Neural cell (in vitro differentiated cells): Measurements from ENCODE around the gene EYS. TPM values are rescaled to one million over a fixed set of nuclear protein-coding genes. Genes with fewer than 3 reads are reported as not detected.

Experiments used
- H2AFZ ChIP-seq: fragments of 200-600, 300-800 bp; sonication (generic), shearing (Covaris generic); 2 replicates; pipeline ENCODE4 v1.6.0; 2014; ENCODE audit warnings: low read depth, mild to moderate bottlenecking, antibody characterized with exemption, low read length, moderate library complexity
- H3F3A ChIP-seq: fragments of 200-600 bp; shearing (Covaris generic); 2 replicates; pipeline ENCODE4 v1.6.1; 2016; ENCODE audit warnings: mild to moderate bottlenecking, moderate library complexity, mixed read lengths, antibody characterized with exemption, low read length; ENCODE audit not compliant: insufficient read depth, poor library complexity, severe bottlenecking
- H3K27ac ChIP-seq: fragments of 200-600, 300-800 bp; sonication (generic), shearing (Covaris generic); 2 replicates; pipeline ENCODE4 v1.5.1; 2014; ENCODE audit warnings: mild to moderate bottlenecking, low read length, moderate library complexity
- H3K27me3 ChIP-seq: fragments of 300-800, 200-600 bp; sonication (generic), shearing (Covaris generic); 2 replicates; pipeline ENCODE4 v1.6.0; 2014; ENCODE audit warnings: mild to moderate bottlenecking, low read depth, low read length, moderate library complexity; ENCODE audit not compliant: insufficient read depth
- H3K36me3 ChIP-seq: fragments of 300-800, 200-600 bp; sonication (generic), shearing (Covaris generic); 2 replicates; pipeline ENCODE4 v1.5.1; 2014; ENCODE audit warnings: mild to moderate bottlenecking, antibody characterized with exemption, low read length, moderate library complexity; ENCODE audit not compliant: insufficient read depth
- H3K4me2 ChIP-seq: fragments of 300-800, 200-600 bp; sonication (generic), shearing (Covaris generic); 2 replicates; pipeline ENCODE4 v1.6.0; 2014; ENCODE audit warnings: mild to moderate bottlenecking, low read length
- H3K4me3 ChIP-seq: fragments of 300-800, 200-600 bp; sonication (generic), shearing (Covaris generic); 2 replicates; pipeline ENCODE4 v1.5.1; 2014; ENCODE audit warnings: mild to moderate bottlenecking, low read length, moderate library complexity
- H3K79me2 ChIP-seq: fragments of 200-600 bp; shearing (Covaris generic); replicated peaks from 2 replicates; pipeline ENCODE4 v1.6.0; 2014; ENCODE audit warnings: mild to moderate bottlenecking, low read length, moderate library complexity; ENCODE audit not compliant: insufficient read depth
- H3K9ac ChIP-seq: fragments of 300-800, 200-600 bp; sonication (generic), shearing (Covaris generic); 2 replicates; pipeline ENCODE4 v1.6.1; 2016; ENCODE audit warnings: mild to moderate bottlenecking, low read length, mixed read lengths
- H3K9me2 ChIP-seq: fragments of 200-600 bp; shearing (Covaris generic); 2 replicates; pipeline ENCODE4 v1.6.1; 2016; ENCODE audit warnings: mild to moderate bottlenecking, low read length, mixed read lengths; ENCODE audit not compliant: insufficient read depth
- H3K9me3 ChIP-seq: fragments of 200-600, 300-800 bp; sonication (generic), shearing (Covaris generic); 2 replicates; pipeline ENCODE4 v1.6.1; 2016; ENCODE audit warnings: mild to moderate bottlenecking, mixed run types, low read length, moderate library complexity, mixed read lengths
- H4K20me1 ChIP-seq: fragments of 200-600 bp; shearing (Covaris generic); 2 replicates; pipeline ENCODE4 v1.6.1; 2016; ENCODE audit warnings: mild to moderate bottlenecking, mixed run types; ENCODE audit not compliant: insufficient read depth
- EP300 ChIP-seq: fragments of 450-650 bp; conservative IDR thresholded peaks from 2 replicates; pipeline ENCODE4 v1.6.1; 2014; ENCODE audit warnings: antibody characterized with exemption, mild to moderate bottlenecking, moderate library complexity; ENCODE audit not compliant: poor library complexity, severe bottlenecking
- EZH2 ChIP-seq: fragments of 200-600, 300-800 bp; shearing (Covaris generic), sonication (generic); IDR thresholded peaks from 2 replicates; pipeline ENCODE4 v1.6.1; 2014; ENCODE audit warnings: antibody characterized with exemption, low read length, borderline replicate concordance, mild to moderate bottlenecking; ENCODE audit not compliant: insufficient read depth, poor library complexity, severe bottlenecking
- MXI1 ChIP-seq: fragments of 450-650 bp; conservative IDR thresholded peaks from 2 replicates; pipeline ENCODE4 v1.6.1; 2014; ENCODE audit warnings: antibody characterized with exemption, mild to moderate bottlenecking; ENCODE audit not compliant: poor library complexity, severe bottlenecking
- POLR2AphosphoS5 ChIP-seq: IDR thresholded peaks from 2 replicates; pipeline ENCODE4 v1.6.1; 2012
- RAD21 ChIP-seq: fragments of 450-650 bp; conservative IDR thresholded peaks from 2 replicates; pipeline ENCODE4 v1.6.1; 2014; ENCODE audit warnings: antibody characterized with exemption, mild to moderate bottlenecking, moderate library complexity
- SMC3 ChIP-seq: fragments of 450-650 bp; conservative IDR thresholded peaks from 2 replicates; pipeline ENCODE4 v1.6.1; 2014; ENCODE audit warnings: antibody characterized with exemption, mild to moderate bottlenecking, moderate library complexity; ENCODE audit not compliant: poor library complexity
- TAF1 ChIP-seq: IDR thresholded peaks from 2 replicates; pipeline ENCODE4 v1.6.1; 2012; ENCODE audit warnings: low read depth
- polyA plus RNA-seq: library from polyadenylated mRNA; depleted of rRNA; stranded (reverse); fragments of >200 nt; gene quantifications from 2 replicates; pipeline ENCODE4 v1.2.3, GENCODE V29; 2014
- TF ChIP-seq, protein P1 (sequence below): fragments of 450-650 bp; IDR thresholded peaks from 2 replicates; pipeline ENCODE4 v1.5.1; 2014; ENCODE audit warnings: antibody characterized with exemption, mild to moderate bottlenecking, moderate library complexity; ENCODE audit not compliant: poor library complexity, severe bottlenecking
- TF ChIP-seq, protein P2 (sequence below): IDR thresholded peaks from 2 replicates; pipeline ENCODE4 v1.6.1; 2012; ENCODE audit warnings: borderline replicate concordance

EYS gene
- polyA plus RNA-seq, 1 donor from 2014 or later: 0.38 TPM

DNA sequence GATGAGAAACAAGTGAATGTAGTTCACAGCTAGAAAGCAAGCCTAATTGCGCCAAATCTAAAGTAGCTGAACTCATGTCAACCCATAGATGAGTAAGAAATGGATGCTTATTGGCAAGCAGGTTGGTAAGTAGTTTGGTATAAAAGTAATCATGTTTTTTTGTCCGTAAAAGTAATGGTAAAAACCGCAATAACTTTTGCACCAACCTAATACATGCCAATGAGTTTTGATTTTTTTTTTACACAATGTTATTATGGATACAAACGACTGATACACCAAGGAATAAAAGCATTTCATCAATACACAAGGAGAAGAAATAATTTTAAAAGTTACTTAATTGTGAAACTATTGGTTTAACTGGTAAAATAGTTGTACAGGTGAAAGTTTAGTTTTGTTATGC lies 977.5 kb downstream of the EYS start:
- no peak overlapping the region for H3K4me2 ChIP-seq
- no peak for TF ChIP-seq EP300
- no peaks in the 10 kb centered on the region for H3K9me3 ChIP-seq
- no peak overlapping the region for H3K4me3 ChIP-seq
- H2AFZ ChIP-seq: no peak overlapping the region
- no peaks in the 10 kb centered on the region for H3K36me3 ChIP-seq
- H3K27ac ChIP-seq: no peak overlapping the region
- no peak overlapping the region for H3K9ac ChIP-seq
- H3K27me3 ChIP-seq: no peaks in the 10 kb centered on the region
- no peaks in the 10 kb centered on the region for H3F3A ChIP-seq
- no peaks in the 10 kb centered on the region for H4K20me1 ChIP-seq
- H3K9me2 ChIP-seq: no peaks in the 10 kb centered on the region
- H3K79me2 ChIP-seq: no peaks in the 10 kb centered on the region

DNA sequence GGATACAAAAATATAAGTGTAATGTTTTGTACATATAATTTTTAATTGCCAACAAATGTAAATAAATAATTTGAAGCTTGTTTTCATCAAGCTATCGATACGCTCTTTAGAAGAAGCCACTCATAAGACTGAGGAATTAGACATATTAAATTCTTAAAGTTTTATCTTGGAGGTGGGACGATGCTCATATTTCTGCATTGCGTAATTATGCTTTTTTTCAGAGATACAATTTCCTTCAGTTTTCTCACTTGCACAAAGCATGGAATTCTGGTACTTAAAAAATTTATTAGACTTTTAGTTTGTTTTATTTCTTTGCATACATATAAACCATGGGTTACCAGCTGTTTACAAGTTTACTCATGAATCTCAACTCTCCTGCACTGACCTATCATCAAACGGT lies 980.0 kb downstream of the EYS start:
- Histone ChIP-seq H3K4me2 (no peak overlapping the region), H3K27me3 (no peaks in the 10 kb centered on the region), H3F3A (no peaks in the 10 kb centered on the region), H3K36me3 (no peaks in the 10 kb centered on the region), H3K9ac (no peak overlapping the region), H3K79me2 (no peaks in the 10 kb centered on the region), H3K27ac (no peak overlapping the region), H3K9me2 (no peaks in the 10 kb centered on the region), H4K20me1 (no peaks in the 10 kb centered on the region), H3K9me3 (no peaks in the 10 kb centered on the region), H2AFZ (no peak overlapping the region), H3K4me3 (no peak overlapping the region)
- no peak for TF ChIP-seq RAD21
- no peak for TF ChIP-seq MXI1
- TF ChIP-seq, protein P1, sequence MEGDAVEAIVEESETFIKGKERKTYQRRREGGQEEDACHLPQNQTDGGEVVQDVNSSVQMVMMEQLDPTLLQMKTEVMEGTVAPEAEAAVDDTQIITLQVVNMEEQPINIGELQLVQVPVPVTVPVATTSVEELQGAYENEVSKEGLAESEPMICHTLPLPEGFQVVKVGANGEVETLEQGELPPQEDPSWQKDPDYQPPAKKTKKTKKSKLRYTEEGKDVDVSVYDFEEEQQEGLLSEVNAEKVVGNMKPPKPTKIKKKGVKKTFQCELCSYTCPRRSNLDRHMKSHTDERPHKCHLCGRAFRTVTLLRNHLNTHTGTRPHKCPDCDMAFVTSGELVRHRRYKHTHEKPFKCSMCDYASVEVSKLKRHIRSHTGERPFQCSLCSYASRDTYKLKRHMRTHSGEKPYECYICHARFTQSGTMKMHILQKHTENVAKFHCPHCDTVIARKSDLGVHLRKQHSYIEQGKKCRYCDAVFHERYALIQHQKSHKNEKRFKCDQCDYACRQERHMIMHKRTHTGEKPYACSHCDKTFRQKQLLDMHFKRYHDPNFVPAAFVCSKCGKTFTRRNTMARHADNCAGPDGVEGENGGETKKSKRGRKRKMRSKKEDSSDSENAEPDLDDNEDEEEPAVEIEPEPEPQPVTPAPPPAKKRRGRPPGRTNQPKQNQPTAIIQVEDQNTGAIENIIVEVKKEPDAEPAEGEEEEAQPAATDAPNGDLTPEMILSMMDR: no peak
- TF ChIP-seq, protein P2, sequence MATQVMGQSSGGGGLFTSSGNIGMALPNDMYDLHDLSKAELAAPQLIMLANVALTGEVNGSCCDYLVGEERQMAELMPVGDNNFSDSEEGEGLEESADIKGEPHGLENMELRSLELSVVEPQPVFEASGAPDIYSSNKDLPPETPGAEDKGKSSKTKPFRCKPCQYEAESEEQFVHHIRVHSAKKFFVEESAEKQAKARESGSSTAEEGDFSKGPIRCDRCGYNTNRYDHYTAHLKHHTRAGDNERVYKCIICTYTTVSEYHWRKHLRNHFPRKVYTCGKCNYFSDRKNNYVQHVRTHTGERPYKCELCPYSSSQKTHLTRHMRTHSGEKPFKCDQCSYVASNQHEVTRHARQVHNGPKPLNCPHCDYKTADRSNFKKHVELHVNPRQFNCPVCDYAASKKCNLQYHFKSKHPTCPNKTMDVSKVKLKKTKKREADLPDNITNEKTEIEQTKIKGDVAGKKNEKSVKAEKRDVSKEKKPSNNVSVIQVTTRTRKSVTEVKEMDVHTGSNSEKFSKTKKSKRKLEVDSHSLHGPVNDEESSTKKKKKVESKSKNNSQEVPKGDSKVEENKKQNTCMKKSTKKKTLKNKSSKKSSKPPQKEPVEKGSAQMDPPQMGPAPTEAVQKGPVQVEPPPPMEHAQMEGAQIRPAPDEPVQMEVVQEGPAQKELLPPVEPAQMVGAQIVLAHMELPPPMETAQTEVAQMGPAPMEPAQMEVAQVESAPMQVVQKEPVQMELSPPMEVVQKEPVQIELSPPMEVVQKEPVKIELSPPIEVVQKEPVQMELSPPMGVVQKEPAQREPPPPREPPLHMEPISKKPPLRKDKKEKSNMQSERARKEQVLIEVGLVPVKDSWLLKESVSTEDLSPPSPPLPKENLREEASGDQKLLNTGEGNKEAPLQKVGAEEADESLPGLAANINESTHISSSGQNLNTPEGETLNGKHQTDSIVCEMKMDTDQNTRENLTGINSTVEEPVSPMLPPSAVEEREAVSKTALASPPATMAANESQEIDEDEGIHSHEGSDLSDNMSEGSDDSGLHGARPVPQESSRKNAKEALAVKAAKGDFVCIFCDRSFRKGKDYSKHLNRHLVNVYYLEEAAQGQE: no peak
- no peak for TF ChIP-seq TAF1
- TF ChIP-seq EZH2: no peak
- TF ChIP-seq SMC3: no peak
- TF ChIP-seq EP300: no peak
- no peak for TF ChIP-seq POLR2AphosphoS5

DNA sequence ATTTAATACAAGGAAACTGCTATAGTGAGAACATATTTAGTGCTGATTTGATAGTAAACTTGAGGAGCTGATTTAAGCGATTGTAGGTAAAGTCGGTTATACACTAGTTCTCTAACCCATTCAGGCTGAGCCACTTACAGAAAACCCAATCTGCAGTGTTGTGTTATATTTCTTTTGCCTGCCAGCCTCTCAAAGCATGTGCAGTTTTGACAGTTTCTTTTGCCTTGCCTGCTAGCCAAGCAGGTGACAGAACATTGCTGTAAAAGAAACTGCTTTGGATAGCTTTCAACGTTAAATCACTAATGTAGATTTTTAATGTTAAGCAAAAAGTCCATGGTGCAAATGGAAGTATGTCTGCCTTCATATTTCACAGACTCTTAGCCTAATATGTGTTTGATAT lies 982.9 kb downstream of the EYS start:
- no peak overlapping the region for H3K27ac ChIP-seq
- no peaks in the 10 kb centered on the region for H3K36me3 ChIP-seq
- H3K79me2 ChIP-seq: no peaks in the 10 kb centered on the region
- no peak overlapping the region for H3K4me2 ChIP-seq
- no peaks in the 10 kb centered on the region for H4K20me1 ChIP-seq
- no peak overlapping the region for H2AFZ ChIP-seq
- H3K27me3 ChIP-seq: no peaks in the 10 kb centered on the region
- TF ChIP-seq EP300 (no peak), EZH2 (no peak), POLR2AphosphoS5 (no peak), TAF1 (no peak), MXI1 (no peak), RAD21 (no peak)
- TF ChIP-seq, protein P2: no peak
- TF ChIP-seq, protein P1: no peak
- H3K9me2 ChIP-seq: no peaks in the 10 kb centered on the region
- no peaks in the 10 kb centered on the region for H3K9me3 ChIP-seq
- H3F3A ChIP-seq: no peaks in the 10 kb centered on the region
- H3K4me3 ChIP-seq: no peak overlapping the region
- H3K9ac ChIP-seq: no peak overlapping the region
